ENCODE data around the gene ITGA2B.
"Not testable (repeated sequence)": the region's sequence is repeated elsewhere in the genome, so short reads cannot be mapped to it uniquely, and the experiment has no call there.

Gene ITGA2B

DNA sequence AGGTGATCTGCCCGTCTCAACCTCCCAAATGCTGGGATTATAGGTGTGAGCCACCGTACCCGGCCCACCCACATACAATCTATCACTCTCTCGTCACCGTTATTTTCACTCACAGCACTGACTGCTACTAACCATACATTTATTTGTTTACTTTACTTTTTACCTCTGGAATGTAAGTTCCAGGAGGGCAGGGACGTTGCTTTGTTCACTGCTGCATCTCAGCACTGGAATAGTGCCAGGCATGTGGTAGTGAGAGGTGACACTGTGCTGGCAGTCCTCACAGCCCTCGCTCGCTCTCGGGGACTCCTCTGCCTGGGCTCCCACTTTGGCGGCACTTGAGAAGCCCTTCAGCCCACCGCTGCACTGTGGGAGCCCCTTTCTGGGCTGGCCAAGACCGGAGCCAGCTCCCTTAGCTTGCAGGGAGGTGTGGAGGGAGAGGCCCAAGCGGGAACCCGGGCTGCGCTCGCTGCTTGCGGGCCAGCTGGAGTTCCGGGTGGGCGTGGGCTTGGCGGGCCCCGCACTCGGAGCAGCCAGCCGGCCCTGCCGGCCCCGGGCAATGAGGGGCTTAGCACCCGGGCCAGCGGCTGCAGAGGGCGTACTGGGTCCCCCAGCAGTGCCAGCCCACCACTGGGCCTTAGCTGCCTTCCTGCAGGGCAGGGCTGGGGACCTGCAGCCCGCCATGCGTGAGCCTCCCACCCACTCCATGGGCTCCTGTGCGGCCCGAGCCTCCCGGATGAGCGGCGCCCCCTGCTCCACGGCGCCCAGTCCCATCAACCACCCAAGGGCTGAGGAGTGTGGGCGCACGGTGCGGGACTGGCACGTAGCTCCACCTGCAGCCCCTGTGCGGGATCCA, 20.8 kb downstream of the ITGA2B start:
- not testable (repeated sequence) for DNase-seq (ENCODE audit: low spot score)

DNA sequence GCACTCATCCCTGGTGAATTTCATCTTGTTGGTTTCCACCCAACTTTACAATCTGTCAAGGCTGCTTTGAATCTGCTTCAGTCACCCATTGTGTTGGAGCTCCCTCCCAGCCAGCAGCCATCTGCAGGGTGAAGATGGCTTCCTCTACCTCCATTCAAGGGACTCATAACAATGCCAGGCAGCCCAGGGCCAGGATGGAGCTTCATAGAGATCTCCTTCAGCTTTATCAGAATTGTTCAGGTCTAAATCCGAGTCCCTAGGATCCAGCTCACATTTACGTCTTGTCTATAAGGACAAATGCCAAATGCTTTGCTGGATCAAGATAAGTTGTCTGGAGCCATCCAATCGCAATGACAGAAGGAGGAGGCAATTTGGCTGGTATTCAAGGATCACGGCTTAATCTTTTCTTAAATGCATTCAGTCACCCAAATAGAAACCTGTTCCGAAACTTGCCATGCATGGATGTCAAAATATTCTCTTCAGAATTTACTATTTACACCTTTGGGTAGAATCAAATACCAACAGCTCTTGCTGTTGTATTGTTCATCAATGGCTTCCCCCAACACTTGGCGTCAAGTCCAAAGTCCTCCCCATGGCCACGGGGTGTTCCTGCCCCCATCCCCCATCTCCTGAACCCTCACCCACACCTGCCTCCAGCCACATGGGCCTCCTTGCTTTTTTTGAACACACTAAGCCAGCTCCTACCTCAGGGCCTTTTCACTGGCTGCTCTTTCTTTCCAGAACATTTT, 22.0 kb downstream of the ITGA2B start:
- no peak for DNase-seq (ENCODE audit: low spot score)

DNA sequence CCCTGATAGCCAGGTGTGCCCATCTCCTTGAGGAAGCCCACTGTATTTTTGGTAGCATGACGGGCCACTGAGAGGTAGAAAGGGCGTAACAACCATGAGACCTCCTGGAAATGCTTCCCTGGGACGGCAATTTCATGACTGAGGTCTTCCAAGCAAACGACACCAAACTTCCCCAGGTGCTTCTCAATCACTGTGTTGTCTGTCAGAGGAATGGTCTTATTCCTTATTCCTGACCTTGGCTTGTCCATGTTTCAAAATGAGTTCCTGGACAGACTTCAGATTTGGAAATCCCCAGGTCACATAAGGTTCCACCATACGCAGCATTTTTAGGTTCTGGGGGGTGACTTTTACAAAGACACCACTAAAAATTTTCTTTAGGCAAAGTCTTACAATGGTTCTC, 24.4 kb downstream of the ITGA2B start:
- DNase-seq (ENCODE audit: low spot score): not testable (repeated sequence)

DNA sequence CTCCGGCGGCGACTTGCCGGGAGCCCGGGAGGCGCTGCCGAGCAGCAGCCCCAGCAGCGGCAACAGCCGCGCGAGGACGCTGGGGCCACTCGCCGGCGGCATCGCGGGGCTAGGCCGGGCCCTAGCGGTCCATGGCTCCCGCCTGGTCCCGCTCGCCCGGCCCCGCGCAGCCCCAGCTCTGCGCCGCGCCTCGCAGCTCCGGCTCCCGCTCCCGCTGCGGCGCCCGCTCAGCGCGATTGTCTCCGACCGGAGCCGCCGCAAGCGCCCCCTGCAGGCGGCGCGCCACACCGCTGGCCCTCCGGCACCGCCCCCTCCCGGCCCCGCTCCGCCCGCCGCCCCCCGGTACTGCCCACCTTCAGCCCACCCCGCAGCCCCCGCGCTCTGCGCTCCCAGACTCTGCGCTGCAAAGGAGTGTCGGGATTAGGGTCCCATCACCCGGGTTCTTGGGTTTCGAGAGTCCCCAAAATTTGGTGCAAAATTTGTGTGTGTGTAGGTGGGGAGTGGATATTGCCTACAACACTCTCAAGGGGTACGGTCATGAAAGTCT, 25.8 kb downstream of the ITGA2B start, which contains the start of gene FAM171A2:
Gene FAM171A2, minus strand, starts transcription at position 241 of the 547 bp plus-strand sequence. Its CDS starts 139 bp downstream, at position 102.
- DNase-seq (ENCODE audit: low spot score): peak; percentile 94

GRCh38 chr17:44362949-44363612, 26.4 kb downstream of the ITGA2B start:
- DNase-seq (ENCODE audit: low spot score): peak; percentile 70

DNA sequence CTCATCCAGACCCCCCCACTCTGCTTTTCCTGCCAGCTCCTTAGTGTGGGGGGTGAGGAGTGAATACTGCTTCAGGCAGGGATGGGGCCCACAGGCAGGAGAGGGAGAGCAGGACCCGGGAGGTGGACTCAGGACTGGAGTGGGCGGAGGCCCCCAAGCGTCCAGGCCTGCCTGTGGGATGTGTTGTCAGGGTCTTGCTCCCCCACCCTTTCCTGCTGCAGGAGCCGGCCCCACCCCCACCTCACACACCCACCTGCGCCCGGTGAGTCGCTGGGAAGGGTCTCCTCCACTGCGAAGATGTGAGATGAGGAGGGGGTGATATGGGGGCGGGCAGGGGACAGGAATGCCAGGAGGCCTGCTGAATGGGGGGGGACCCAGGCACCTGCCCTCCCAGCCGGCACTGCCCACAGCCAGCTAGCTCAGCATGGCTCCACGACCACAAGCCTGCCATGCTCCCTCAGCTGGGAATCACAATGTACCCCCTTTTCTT, 26.9 kb downstream of the ITGA2B start:
- no peak for DNase-seq (ENCODE audit: low spot score)

DNA sequence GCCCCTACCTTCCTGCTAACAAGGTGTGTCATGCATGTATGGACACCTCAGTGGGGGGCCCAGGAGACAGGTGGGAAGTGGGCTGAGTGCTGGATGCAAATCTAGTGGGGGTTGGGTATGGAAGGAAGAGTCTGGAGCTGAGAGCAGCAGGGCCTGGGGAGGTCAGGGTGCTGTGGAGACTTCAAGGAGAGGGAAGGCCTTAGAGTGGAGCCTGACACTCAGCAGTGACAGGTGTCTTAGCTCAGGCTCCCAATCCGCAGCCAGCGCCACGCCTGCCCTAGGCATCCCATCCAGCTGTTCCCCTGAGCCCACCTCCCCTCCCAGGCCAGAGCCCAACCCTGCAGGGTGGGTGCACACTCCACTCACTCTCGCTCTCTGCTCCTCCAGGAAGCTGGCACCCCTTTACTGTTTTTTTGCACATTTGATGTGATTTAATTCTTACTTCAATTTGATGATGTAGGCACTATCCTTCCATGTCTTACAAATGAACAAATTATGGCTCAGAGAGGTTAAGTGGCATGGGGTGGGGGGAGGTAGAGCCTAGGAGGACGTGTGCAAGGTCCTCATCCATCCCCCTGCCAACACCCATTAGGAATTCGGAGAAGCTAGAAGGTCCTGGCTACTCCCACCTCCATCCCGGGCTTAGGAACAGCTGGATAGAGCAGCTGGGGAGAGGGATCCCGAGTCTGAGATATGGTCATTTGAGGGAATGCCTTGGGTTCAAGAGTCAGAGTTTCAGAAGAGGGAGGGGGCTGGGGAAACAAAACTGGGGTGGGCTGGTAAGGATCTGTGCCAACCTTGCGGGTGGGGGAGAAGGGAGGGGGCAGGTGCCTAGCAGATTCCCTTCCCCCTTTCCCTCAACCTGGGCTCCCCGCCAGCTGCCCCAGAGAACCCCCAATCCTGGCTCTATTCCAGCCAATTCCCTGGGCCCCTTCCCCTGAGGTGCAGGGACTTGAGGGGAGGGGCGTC, 27.9 kb downstream of the ITGA2B start:
- no peak for DNase-seq (ENCODE audit: low spot score)

DNA sequence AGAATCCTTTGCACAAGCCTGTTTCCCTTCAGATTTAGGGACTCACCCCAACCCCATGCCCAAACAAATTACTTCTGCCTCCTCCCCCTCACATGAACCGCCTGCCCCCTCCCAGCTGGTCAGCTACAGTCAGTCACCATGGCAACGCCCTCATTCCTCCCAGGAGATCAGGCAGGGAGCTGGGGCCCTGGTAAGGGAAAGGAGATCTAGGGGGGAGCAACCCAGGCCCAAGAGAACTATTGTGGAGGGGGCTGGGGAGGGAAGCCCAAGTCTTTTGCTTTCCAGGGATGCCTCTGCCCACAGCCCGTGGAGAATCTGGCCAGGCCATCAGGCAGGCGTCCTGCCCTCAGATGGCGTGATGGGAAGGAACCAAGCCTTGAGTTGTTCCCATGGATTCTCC, 28.6 kb downstream of the ITGA2B start:
- DNase-seq (ENCODE audit: low spot score): peak; percentile 73

DNA sequence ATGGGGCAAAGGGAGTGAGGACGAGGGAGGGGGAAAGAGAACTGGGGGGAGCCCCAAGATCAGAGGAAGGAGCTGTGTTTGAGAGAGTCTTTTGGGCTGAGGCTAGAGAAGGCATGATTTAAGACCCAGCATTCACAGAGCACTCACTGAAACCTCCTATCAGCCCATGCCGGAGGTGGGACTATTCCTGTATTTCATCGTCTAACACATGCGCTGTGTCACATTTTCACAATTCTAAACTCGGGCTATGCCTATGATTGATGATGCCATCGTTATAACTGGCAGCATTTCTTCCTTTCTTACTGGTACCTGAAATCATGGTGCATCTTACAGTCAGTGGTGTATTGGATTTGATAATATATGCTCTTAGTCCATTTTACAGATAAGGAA, 29.3 kb downstream of the ITGA2B start:
- DNase-seq (ENCODE audit: low spot score): no peak

GRCh38 chr17:44359458-44360143, 29.8 kb downstream of the ITGA2B start:
- DNase-seq (ENCODE audit: low spot score): no peak

DNA sequence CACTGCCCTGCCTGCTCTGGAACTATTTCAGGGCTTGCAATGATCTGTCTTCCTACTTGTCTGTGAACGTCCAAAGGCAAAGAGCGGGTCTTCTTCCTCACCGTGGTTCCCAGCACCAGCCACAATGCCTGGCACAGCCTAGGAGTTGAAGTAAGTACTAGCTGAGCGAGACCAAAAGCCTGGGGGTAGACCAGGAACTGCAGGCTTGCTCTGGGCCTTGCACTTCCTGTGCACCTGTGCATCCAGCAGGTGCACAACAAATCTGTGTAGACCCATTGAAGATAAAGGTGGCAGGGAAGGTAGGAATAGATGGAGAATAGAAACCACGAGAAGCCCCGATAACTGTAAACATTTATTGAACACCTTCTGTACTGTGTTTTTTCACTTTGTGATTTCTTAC, 30.4 kb downstream of the ITGA2B start:
- no peak for DNase-seq (ENCODE audit: low spot score)

DNA sequence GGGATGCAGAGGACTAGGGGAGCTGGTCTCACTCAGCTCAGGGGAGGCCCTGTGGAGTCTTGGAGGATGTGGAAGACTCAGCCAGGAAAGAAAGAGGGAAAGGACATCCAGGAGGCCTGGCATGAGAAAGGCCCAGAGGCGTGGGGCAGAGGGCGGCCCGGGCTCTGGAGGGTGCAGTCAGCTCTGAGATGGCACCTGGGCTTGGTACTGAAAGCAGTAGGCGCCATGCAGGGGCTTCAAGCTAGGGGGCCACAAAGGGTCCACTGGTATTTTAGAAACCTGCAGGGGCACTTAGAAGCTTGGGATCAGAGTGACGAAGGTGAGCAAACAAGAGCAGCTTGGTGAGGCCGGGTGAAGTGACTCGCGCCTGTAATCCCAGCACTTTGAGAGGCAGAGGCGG, 31.4 kb downstream of the ITGA2B start:
- no peak for DNase-seq (ENCODE audit: low spot score)

GRCh38 chr17:44356241-44356640, 33.2 kb downstream of the ITGA2B start:
- DNase-seq (ENCODE audit: low spot score): no peak

DNA sequence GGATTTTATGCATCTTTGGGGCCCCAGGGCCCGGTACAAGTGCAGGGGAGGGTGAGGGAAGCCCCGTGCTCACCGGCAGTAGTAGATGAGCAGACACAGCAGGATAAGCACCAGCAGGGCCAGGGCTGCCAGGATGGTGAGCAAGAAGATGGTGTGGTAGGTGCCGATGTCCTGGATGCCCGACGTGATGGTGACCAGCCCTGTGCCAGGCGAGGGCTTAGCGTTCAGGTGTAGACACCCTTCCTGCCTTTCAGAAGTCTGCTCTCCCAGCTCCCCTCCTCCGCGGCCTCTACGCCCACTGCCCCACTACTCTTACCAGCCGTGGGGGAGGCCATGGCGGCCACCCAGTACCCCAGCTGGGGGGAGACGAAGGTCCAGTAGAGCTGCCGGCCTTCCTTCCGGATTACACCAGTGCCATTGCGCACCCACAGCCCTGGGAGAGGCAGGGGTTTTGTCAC, 33.8 kb downstream of the ITGA2B start:
- no peak for DNase-seq (ENCODE audit: low spot score)

DNA sequence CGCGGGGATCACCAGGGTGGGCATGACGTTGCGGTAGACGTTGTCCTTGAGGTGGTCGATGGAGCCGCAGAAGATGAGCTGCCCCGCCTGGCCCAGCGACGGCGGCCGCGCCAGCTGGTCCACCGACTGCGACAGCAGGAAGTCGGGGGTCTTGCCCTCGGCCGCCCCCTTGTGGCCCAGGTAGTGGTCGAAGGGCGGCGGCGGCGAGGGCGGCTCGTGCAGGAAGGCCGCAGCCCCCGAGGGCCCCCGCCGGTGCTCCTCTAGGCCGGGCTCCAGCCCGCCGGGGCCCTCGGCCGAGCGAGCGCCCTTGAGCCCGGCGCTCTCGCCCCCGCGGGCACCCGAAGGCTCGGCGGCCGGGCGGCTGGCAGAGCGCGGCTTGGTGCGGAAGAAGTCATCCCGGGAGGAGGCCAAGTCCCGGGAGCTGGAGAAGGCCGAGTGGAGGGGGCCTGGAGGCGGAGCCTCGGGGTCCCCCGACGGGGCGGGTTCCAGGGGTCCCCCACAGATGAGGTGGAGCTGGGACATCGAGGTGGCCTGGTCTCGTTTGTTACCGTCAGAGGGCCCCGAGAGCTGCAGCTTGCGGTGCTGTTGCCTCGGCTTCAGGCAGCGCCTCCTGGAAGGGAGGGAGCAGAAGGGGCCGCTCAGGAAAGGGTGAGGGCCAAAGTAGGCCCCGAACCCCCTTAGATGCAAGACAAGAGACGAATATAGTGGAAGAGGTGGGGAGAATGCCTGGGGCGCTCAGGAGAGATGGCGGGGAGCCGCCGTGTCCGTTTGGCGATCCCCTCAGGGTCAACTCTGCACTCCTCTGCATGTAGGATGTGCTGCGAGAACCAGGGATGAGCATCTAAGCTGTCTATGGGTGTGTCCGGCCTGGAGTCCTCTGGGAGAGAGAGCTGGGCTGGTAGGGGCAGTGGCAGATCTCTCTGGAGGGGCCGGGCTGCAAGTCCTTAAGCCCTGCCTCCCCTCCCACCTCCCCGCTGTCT, 34.6 kb downstream of the ITGA2B start:
- no peak for DNase-seq (ENCODE audit: low spot score)

GRCh38 chr17:44353672-44354331, 35.6 kb downstream of the ITGA2B start:
- DNase-seq (ENCODE audit: low spot score): no peak

- no peak for DNase-seq (ENCODE audit: low spot score)
These were observed 36.4 kb downstream of the ITGA2B start for GRCh38 chr17:44352828-44353671.
